GM13977 (cell line): ENCODE measurements around the gene TBC1D10A.
A peak's percentile ranks its signal among the peaks of the same experiment; 100 is the strongest.

Experiments
- DNase-seq: peaks from one replicate; pipeline ENCODE4 v3.0.0; 2012; ENCODE audit warnings: low spot score
- CTCF ChIP-seq: IDR thresholded peaks from 2 replicates; pipeline ENCODE4 v1.5.1; 2012; ENCODE audit warnings: mild to moderate bottlenecking, control low read depth; ENCODE audit not compliant: insufficient read depth; ENCODE audit errors: extremely low read depth, missing control alignments
- in situ Hi-C: fragments of 300-500 bp; cut with MboI; formaldehyde crosslinking; loops from one replicate; pipeline ENCODE4 v1.12.0; 2022; ENCODE audit warnings: low sequenced_read_pairs, low pct_unique_long_range_greater_than_20kb, mixed read lengths, inconsistent platforms; ENCODE audit not compliant: unreplicated experiment

Gene TBC1D10A

GRCh38 chr22:30293026-30293425 is 33.7 kb downstream of the TBC1D10A start:
- TF ChIP-seq CTCF, result no peak
- in situ Hi-C loops, result no loop called here

GRCh38 chr22:30292069-30292970 is 34.4 kb downstream of the TBC1D10A start:
- in situ Hi-C loops, result no loop called here
- no peak for DNase-seq
- no peak for TF ChIP-seq CTCF

More at GRCh38 chr22:30293026-30293425, 33.7 kb downstream of the TBC1D10A start:
- no peak for DNase-seq

GRCh38 chr22:30291058-30291892 is 35.5 kb downstream of the TBC1D10A start:
- DNase-seq, result no peak
- in situ Hi-C loops, result no loop called here
- no peak for TF ChIP-seq CTCF

- in situ Hi-C loops, result no loop called here
- peak; percentile 66 for DNase-seq
- TF ChIP-seq CTCF, result no peak
Observed at GRCh38 chr22:30290342-30291057, 36.2 kb downstream of the TBC1D10A start.

GRCh38 chr22:30289980-30290313 is 36.8 kb downstream of the TBC1D10A start:
- no peak for TF ChIP-seq CTCF
- in situ Hi-C loops, result loop anchor here (10.0 kb wide), 1 partner anchor 95 kb away; the partner anchor contains the start of gene RNF215
- no peak for DNase-seq
